Hepatocyte (in vitro differentiated cells): ENCODE data around the gene IQCH.

ENCODE experiments used
- EZH2 ChIP-seq: fragments of 200-600 bp; sonication (generic); IDR thresholded peaks from 2 replicates; pipeline ENCODE4 v1.6.1; 2016; ENCODE audit warnings: antibody characterized with exemption, mild to moderate bottlenecking, borderline replicate concordance
- EZH2phosphoT487 ChIP-seq: fragments of 200-600 bp; sonication (generic); IDR thresholded peaks from one replicate; pipeline ENCODE4 v1.6.1; 2018; ENCODE audit warnings: antibody characterized with exemption, mild to moderate bottlenecking, low read depth, moderate library complexity; ENCODE audit not compliant: unreplicated experiment, severe bottlenecking
- TF ChIP-seq, protein P1 (sequence below): fragments of 200-600 bp; sonication (generic); IDR thresholded peaks from 2 replicates; pipeline ENCODE4 v1.5.1; 2016; ENCODE audit warnings: antibody characterized with exemption, mild to moderate bottlenecking; ENCODE audit not compliant: poor library complexity

DNA sequence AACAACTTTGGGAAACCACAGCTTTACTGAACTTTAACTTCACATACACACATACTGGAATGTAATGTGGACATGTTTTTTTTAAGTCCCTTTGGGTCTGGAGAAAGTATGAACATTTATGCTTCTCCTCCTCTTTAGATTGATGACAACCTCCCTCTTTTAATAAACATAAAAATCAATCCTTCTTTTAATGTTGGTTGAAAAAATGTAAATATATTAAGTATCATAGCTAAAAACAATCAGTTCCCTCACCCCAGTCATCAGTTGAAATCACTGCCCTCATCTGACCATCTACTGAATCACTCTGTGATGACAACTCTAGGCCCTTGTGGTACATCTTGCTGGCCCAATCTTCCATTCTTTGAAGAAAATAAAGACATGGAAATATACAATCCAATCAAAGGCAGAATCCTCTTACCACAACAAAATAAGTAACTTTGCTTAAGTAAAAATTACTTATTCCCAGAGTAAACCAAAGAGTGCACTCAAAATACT, 6.5 kb upstream of the IQCH start:
- TF ChIP-seq, protein P1, sequence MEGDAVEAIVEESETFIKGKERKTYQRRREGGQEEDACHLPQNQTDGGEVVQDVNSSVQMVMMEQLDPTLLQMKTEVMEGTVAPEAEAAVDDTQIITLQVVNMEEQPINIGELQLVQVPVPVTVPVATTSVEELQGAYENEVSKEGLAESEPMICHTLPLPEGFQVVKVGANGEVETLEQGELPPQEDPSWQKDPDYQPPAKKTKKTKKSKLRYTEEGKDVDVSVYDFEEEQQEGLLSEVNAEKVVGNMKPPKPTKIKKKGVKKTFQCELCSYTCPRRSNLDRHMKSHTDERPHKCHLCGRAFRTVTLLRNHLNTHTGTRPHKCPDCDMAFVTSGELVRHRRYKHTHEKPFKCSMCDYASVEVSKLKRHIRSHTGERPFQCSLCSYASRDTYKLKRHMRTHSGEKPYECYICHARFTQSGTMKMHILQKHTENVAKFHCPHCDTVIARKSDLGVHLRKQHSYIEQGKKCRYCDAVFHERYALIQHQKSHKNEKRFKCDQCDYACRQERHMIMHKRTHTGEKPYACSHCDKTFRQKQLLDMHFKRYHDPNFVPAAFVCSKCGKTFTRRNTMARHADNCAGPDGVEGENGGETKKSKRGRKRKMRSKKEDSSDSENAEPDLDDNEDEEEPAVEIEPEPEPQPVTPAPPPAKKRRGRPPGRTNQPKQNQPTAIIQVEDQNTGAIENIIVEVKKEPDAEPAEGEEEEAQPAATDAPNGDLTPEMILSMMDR, result no peak
- TF ChIP-seq EZH2 (no peak), EZH2phosphoT487 (no peak)
